AG04450 (cell line): ENCODE measurements around the gene RNF217. TPM values are rescaled to one million over a fixed set of nuclear protein-coding genes. Genes with fewer than 3 reads are reported as not detected.

Experiments used
- CTCF ChIA-PET: fragments of 300-600, 350-600 bp; formaldehyde crosslinking; extraction: SDS; loops from one replicate; lab custom pipeline; 2022; ENCODE audit warnings: antibody characterized with exemption, inconsistent platforms; lab: Charles Lee
- POLR2A ChIA-PET: fragments of 350-600 bp; formaldehyde crosslinking; extraction: SDS; loops from one replicate; lab custom pipeline; 2021; ENCODE audit warnings: antibody characterized with exemption, inconsistent platforms; lab: Yijun Ruan, JAX
- DNase-seq: peaks from one replicate; pipeline ENCODE4 v3.0.0-alpha.2; 2011; ENCODE audit warnings: low read depth, low spot score
- H3K27ac ChIP-seq: one replicate; pipeline ENCODE4 v1.5.1; 2012; ENCODE audit warnings: low read depth, low read length, control low read depth
- H3K27me3 ChIP-seq: one replicate; pipeline ENCODE4 v1.6.0; 2012; ENCODE audit warnings: low read length; ENCODE audit not compliant: control insufficient read depth, insufficient read depth
- H3K4me3 ChIP-seq: 2 replicates; pipeline ENCODE4 v1.5.1; 2011; ENCODE audit warnings: mild to moderate bottlenecking, low read depth, low read length, control low read depth
- H3K9me3 ChIP-seq: 2 replicates; pipeline ENCODE4 v1.5.1; 2012; ENCODE audit warnings: low read length; ENCODE audit not compliant: control insufficient read depth, insufficient read depth
- polyA plus RNA-seq: library from polyadenylated mRNA; depleted of rRNA; stranded (reverse); fragments of >200 nt; gene quantifications from 2 replicates; pipeline ENCODE4 v1.2.3, GENCODE V29; 2011
- TF ChIP-seq, protein P1 (sequence below): IDR thresholded peaks from 2 replicates; pipeline ENCODE4 v1.5.1; 2011; ENCODE audit warnings: low read depth, low read length, control low read depth, inconsistent platforms

The RNF217 gene
- polyA plus RNA-seq, 1 experiment: 24.6 TPM

DNA sequence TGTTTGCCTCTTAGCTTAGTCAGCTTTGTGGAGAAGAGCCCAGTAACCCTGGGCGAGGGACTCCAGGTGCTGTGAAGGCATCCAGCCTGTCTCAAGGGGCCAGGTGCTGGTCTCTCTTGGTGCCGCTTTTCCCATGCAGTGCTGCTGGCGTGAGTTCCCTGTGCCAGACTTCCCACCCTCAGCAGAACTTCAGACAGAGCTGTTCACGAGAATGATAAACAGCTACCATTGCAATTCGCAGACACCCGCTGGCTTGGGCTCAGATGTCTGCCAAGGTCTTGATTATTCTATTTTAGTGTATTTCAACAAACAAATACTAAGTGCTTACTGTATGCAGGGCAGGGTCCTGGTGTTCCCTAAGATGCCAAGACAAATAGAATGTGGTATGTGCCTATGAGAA, 57.7 kb downstream of the RNF217 start:
- DNase-seq: no peak
- Histone ChIP-seq H3K9me3 (no peaks in the 10 kb centered on the region), H3K27ac (no peak overlapping the region), H3K4me3 (no peak overlapping the region), H3K27me3 (no peaks in the 10 kb centered on the region)
- ChIA-PET POLR2A (no interaction called here), CTCF (no interaction called here)
- TF ChIP-seq, protein P1, sequence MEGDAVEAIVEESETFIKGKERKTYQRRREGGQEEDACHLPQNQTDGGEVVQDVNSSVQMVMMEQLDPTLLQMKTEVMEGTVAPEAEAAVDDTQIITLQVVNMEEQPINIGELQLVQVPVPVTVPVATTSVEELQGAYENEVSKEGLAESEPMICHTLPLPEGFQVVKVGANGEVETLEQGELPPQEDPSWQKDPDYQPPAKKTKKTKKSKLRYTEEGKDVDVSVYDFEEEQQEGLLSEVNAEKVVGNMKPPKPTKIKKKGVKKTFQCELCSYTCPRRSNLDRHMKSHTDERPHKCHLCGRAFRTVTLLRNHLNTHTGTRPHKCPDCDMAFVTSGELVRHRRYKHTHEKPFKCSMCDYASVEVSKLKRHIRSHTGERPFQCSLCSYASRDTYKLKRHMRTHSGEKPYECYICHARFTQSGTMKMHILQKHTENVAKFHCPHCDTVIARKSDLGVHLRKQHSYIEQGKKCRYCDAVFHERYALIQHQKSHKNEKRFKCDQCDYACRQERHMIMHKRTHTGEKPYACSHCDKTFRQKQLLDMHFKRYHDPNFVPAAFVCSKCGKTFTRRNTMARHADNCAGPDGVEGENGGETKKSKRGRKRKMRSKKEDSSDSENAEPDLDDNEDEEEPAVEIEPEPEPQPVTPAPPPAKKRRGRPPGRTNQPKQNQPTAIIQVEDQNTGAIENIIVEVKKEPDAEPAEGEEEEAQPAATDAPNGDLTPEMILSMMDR: no peak

DNA sequence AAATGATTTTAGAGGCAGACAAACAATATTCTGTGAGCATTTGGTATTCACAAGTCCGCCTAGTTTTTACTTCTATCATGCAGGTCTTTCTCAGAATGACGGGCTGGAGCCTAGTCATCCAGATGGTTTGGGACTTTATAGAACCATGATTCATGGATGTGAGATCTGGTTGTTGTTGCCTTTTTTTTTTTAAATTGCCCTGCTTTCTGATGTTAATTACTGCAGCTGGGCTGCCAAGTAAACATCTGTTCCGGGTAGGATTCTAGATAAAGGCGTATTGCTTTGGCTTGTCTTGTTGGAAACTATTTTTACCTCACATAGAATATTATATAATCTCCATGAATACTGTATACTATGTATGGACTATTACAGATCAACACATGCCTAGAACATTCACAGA, 58.1 kb downstream of the RNF217 start:
- H3K27ac ChIP-seq: no peak overlapping the region
- POLR2A ChIA-PET: no interaction called here

DNA sequence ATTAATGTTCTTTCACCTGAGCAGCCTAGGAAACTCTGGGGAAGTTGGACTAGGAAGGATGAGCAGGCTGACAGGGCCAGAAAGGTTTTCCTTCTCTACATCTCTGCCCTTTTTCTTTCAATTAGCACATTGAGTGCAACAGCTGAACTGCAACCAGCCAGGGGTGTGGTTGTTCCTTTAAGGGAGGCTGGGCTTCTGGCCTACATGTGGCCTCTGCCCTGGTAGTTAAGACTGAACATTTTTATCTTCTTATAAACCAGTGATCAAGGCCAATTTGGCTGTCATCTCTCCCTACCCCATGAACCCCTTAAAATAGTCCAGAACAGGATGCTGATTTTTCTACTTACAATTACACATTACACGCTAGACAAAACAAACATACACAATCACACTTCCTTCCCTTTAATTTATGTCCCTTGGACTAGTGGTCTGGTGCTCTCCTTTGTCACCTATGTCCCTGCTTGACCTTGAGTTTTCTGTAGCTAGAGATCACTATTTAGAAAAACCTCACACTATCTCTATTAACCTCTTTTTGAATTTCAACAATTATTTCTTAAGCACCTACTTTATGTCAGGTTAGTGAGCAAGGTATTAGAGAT, 60.3 kb downstream of the RNF217 start:
- H3K4me3 ChIP-seq: no peak overlapping the region
- no peak overlapping the region for H3K27ac ChIP-seq
- DNase-seq: no peak
- TF ChIP-seq, protein P1: no peak
- ChIA-PET POLR2A (no interaction called here), CTCF (no interaction called here)
- no peaks in the 10 kb centered on the region for H3K27me3 ChIP-seq
- no peaks in the 10 kb centered on the region for H3K9me3 ChIP-seq

More for the DNA sequence above, 58.1 kb downstream of the RNF217 start:
- Histone ChIP-seq H3K27me3 (no peaks in the 10 kb centered on the region), H3K4me3 (no peak overlapping the region), H3K9me3 (no peaks in the 10 kb centered on the region)
- no peak for DNase-seq
- CTCF ChIA-PET: no interaction called here
- TF ChIP-seq, protein P1: no peak

DNA sequence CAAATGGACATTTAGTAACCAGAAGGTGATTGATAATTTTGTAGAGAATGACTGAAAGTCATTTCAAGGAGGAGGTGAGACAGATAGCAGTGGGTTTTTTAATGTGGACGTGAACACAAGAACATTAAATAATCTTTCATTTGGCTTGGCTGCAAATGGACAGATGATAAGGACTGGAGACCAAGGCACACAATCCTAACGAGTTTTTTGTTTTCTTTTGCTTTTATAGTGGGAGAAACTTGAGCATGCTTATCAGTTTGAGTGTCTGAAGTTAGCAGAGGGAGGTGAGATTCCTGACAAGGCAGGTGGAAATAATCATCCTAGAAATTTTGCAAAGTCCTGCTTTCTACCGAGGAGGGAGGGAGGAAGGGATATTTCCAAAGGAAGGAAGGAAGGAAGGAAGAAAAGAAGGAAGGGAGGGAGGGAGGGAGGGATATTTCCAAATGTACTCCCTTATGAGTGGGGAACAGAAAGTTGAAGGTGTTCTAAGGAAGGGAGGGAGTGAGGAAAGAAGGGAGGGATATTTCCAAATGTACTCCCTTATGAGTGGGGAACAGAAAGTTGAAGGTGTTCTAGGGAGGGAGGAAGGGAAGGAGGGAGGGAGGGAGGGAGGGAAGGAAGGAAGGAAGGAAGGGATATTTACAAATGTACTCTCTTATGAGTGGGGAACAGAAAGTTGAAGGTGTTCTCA, 63.1 kb downstream of the RNF217 start:
- Histone ChIP-seq H3K9me3 (no peaks in the 10 kb centered on the region), H3K27me3 (no peaks in the 10 kb centered on the region), H3K27ac (no peak overlapping the region), H3K4me3 (no peak overlapping the region)
- TF ChIP-seq, protein P1: no peak
- no peak for DNase-seq
- ChIA-PET POLR2A (no interaction called here), CTCF (interaction anchor here (0.7 to 1.5 kb wide), 2 partner anchors 73 to 89 kb away, joined by 3 to 4 read pairs; no protein-coding TSS in a partner anchor)

DNA sequence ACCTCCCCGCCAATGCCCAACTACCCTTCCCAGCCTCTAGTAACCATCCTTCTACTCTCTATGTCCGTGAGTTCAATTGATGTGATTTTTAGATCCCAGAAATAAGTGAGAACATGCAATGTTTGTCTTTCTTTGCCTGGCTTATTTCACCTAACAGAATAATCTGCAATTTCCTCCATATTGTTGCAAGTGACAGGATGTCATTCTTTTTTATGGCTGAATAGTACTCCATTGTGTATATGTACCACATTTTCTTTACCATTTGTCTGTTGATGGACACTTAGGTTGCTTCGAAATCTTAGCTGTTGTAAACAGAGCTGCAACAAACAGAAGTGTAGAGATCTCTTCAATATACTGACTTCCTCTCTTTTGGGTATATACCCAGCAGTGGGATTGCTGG, 65.0 kb downstream of the RNF217 start:
- H3K27me3 ChIP-seq: no peaks in the 10 kb centered on the region
- POLR2A ChIA-PET: no interaction called here
- DNase-seq: no peak
- H3K4me3 ChIP-seq: no peak overlapping the region
- TF ChIP-seq, protein P1: no peak
- no peak overlapping the region for H3K27ac ChIP-seq
- peaks cover 7% of the 10 kb centered on the region for H3K9me3 ChIP-seq
- CTCF ChIA-PET: no interaction called here
